SKM-1 treated with dmso at 0.1 percent for 144 hours (cell line): ENCODE data around the gene RPA1.
"Not testable (repeated sequence)": the region's sequence is repeated elsewhere in the genome, so short reads cannot be mapped to it uniquely, and the experiment has no call there.

Experiments used
- DNase-seq: peaks from one replicate; lab custom pipeline; 2025; ENCODE audit not compliant: unreplicated experiment; lab: John Stamatoyannopoulos, UW

Gene RPA1

DNA sequence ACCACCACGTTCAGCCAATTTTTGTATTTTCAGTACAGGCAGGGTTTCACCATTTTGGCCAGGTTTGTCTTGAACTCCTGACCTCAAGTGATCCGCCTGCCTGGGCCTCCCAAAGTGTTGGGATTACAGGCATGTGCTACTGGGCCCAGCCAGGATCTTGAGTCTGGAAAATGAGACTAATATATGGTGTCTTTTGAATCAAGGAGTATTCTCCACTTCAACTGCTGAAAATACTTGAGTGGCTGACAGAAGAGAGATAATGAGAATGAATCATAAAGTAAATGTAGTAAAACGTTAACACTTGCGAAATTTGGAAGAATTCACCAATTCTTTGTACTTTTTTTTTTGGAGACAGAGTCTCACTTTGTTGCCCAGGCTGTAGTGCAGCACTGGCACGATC lies 16.7 kb upstream of the RPA1 start:
- DNase-seq, result no peak

- DNase-seq, result no peak
These were observed 9.1 kb upstream of the RPA1 start for GRCh38 chr17:1820528-1821252.

DNA sequence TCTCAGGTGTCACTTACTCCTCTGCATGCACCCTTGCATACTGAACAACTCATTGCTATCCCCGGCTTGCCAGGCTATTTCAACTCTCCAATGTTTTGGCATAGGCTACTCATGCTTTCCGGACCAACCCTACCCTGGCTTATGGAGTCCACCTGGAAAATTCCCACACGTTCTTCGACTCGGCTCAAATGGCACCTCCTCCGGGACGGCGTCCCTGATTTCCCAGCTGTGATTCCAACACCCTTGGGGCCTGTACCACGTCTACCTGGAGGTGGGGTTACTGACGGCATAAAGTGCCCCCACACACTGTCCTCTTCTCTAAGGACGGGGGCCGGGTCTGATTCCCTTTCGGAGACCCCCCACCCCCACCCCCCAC lies 601 bp upstream of the RPA1 start:
- no peak for DNase-seq

DNA sequence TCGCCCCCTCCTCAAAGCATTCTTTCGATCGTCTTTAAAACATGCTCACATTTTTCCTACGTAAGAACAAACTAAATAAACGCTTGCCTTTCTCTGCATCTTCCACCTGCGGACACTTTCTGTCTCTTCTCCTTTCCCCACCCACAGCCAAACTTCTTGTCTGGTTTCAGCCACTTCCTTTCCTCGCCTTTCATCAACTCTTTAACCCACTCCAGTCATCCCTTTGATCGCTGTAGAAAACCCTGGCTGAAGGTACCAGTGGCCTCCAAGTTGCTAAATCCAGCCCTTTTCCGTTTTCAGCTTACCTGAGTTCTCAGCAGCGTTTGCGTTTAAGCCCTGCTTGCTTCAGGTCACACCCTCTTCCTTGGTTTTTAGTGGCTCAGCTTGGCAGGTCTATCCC lies 483 bp downstream of the RPA1 start:
- DNase-seq, result no peak

- no peak for DNase-seq
These were observed 4.8 kb downstream of the RPA1 start for GRCh38 chr17:1834380-1835149.

DNA sequence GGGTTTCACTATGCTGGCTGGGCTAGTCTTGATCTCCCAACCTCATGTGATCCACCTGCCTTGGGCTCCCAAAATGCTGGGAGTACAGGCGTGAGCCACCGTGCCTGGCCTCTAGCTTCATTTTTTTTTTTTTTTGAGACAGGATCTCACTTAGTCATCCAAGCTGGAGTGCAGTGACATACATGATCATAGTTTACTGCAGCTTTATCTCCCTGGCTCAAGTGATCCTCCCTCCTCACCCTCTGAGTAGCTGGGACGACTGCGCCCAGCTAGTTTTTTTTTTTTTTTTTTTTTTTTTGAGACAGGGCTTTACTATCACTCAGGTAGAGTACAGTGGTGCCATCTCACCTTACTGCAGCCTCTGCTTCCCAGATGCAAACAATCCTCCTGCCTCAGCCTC lies 9.7 kb downstream of the RPA1 start:
- no peak for DNase-seq

- no peak for DNase-seq
These were observed 14.1 kb downstream of the RPA1 start for GRCh38 chr17:1843947-1844346.

DNA sequence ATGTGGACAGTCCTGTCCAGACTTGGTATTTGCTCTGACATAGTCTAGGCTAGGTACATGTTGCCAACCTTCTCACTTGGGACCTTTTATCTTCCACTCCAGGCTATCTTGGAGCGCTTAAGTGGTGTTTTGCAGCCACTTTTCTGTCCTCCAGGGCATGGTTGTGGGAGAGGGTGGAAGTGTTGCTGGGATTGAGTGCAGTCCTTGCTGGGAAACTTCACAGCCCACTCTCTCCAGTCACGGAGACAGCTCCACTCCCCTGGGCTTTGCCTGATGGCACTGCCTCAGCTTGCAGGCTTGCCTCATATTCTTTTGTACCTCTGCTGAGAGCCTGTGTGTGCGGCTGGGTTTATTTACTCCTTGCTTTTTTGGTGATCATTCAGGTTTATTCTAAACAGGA lies 17.4 kb downstream of the RPA1 start:
- no peak for DNase-seq

GRCh38 chr17:1852327-1852726 lies 22.5 kb downstream of the RPA1 start:
- DNase-seq, result no peak

DNA sequence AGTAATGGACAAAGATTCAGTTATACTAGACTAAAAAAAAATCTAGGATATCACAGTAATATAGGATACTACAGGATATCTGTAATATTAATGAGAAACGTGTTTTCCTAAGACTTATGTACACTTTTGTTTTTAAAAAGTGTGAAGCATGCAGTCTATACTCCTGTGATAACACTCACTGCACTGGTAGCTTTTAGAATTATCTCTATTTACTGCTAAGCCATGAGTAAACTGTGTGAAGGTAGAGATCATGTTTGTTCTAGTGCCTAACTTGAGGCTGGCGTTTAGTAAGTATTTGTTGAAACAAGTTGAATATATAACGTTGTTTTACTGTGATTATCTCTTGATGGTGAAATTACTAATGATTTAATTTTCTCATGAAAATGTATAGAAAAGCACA lies 23.9 kb downstream of the RPA1 start:
- no peak for DNase-seq

GRCh38 chr17:1856462-1856861 lies 26.7 kb downstream of the RPA1 start:
- not testable (repeated sequence) for DNase-seq

- no peak for DNase-seq
These were observed 31.2 kb downstream of the RPA1 start for GRCh38 chr17:1860978-1861377.

GRCh38 chr17:1861391-1862010 lies 31.7 kb downstream of the RPA1 start:
- DNase-seq, result no peak

GRCh38 chr17:1865252-1866037 lies 35.6 kb downstream of the RPA1 start:
- DNase-seq, result no peak

DNA sequence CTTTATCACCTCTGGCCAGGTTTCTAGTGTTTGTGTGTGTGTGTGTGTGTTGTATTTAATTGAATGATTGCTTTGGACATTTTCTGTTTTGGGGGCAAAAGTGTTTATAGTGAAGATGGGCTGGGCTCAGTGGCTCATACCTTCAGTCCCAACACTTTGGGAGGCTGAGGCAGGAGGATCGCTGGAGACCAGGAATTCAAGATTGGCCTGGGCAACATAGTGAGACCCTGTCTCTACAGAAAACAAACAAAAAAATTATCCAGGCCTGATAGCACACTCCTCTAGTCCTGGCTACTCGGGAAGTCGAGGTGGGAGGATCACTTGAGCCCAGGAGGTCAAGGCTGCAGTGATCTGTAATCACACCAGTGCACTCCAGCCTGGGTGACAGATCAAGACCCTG lies 37.5 kb downstream of the RPA1 start:
- DNase-seq, result no peak

DNA sequence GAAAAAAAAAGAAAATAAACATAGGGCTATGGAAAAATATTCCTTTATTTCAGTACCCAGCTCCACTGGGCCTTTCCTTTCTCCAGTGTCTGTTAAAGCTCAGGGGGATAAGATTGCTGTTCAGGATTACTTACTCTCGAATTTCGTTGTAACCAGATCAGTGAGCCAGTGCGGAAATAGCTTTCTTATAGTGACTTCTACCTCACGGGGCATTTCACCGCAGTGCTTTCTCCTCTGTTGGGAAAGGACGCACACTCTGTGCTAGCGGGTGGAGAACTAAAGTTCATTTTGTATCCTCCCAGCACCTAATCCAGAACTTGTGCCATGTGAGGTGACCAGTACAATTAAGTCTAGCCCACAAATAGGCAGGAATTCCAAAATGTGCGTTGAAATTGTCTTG lies 38.3 kb downstream of the RPA1 start:
- no peak for DNase-seq

- no peak for DNase-seq
These were observed 40.8 kb downstream of the RPA1 start for GRCh38 chr17:1870592-1870991.

DNA sequence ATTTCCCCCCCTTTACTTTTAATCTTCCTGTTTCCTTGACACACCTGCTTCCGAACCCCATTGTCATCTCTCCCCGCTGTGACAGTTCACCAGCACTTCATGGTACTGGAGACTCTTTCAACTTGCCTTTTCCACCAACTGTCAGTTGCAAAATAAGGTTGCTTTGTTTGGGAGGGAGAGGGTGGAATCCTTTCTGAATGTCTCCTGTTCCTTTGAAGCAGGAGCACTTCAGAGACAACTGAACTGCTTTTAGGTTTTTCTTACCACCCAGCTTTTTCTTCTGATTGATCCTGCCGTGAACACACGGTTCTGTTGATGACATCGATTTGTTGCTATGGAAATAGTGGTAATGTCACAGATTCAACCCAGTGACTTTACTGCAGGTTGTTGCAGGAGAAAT lies 42.0 kb downstream of the RPA1 start:
- DNase-seq, result no peak

DNA sequence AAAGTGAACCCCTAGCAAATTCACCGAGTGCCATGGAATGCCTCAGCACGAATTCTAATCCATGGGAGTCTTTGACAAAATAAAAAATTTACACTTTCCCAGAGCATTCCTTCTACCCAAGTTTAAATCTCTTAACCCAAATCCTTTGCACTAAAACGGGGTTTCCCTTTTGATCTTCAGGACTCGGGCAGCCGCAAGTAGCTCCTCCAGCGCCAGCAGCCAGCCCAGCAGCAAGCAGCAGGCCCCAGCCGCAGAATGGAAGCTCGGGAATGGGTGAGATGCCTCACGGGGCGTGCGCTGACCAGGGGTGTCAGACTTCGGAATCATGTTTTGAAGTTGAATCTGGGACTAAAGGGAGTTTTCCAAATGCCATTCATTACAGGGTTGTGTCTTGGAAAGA lies 42.4 kb downstream of the RPA1 start:
- no peak for DNase-seq

- DNase-seq, result no peak
These were observed 43.2 kb downstream of the RPA1 start for GRCh38 chr17:1872976-1873375.

- no peak for DNase-seq
These were observed 43.6 kb downstream of the RPA1 start for GRCh38 chr17:1873418-1873817.

GRCh38 chr17:1875597-1875996 lies 45.8 kb downstream of the RPA1 start:
- DNase-seq, result no peak
